Measurements from ENCODE around the gene NCAM1.

The NCAM1 gene

DNA sequence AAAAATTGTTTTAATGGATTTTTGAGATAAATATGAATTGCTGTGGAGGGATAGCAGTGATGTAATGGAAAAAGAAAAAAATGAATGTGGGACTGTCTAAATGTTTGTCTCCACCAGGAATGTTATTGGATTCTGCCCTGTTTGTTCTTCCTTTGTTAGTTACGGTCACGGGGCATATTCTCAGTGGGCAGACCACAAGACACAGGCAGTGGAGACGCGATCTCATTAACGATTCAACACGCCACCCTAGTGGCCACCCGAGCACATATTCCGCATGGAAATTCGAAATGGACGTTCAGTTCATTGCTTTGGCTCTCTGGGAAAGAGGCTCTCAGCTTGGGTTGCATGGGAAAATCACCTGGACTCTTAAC, 201.4 kb downstream of the NCAM1 start:
- no peak overlapping the region for H3K27ac ChIP-seq
- TF ChIP-seq ZFX (IDR thresholded peaks at IDR 0.05; ENCODE audit: borderline replicate concordance): no peak
- TF ChIP-seq, protein P1, sequence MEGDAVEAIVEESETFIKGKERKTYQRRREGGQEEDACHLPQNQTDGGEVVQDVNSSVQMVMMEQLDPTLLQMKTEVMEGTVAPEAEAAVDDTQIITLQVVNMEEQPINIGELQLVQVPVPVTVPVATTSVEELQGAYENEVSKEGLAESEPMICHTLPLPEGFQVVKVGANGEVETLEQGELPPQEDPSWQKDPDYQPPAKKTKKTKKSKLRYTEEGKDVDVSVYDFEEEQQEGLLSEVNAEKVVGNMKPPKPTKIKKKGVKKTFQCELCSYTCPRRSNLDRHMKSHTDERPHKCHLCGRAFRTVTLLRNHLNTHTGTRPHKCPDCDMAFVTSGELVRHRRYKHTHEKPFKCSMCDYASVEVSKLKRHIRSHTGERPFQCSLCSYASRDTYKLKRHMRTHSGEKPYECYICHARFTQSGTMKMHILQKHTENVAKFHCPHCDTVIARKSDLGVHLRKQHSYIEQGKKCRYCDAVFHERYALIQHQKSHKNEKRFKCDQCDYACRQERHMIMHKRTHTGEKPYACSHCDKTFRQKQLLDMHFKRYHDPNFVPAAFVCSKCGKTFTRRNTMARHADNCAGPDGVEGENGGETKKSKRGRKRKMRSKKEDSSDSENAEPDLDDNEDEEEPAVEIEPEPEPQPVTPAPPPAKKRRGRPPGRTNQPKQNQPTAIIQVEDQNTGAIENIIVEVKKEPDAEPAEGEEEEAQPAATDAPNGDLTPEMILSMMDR (IDR thresholded peaks at IDR 0.05): peak; percentile 22; the same call in 1 of the 2 replicates

DNA sequence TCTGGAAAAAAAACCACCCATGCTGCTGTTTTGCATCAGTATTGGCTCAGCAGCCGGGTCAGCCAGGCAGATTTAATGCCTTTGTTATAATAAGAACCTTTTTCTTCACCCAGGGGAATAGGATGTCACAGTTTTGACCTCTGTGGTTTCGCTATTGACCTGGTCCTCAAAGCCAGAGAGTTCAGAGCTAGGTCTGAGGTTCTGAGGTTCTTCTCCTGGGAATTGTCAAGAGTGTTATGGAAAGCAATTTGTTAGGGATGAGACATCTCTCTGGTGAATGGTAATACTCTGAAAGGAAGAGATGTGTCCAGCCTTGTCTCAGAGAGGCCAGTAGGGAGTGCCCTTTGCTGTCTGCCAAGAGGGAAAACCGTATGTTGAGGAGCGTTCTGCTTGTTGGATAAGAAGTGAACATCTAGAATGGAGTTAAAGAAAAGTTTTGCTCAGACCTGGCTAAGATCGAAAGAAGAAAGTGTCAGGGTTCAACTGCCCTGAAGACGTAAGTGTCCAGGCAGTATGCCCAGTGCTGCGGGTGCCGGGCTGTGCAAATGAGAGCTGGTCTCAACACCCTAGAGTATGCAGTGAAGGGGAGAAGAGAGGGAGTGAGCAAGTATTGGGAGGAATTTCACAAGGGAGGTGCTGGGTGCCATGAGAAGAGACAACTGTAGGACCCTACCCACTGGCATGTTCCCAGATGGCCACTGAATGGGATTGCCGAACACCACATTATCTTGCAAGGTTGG, 202.2 kb downstream of the NCAM1 start:
- TF ChIP-seq, protein P1 (IDR thresholded peaks at IDR 0.05): no peak
- no peak for TF ChIP-seq ZFX (IDR thresholded peaks at IDR 0.05; ENCODE audit: borderline replicate concordance)
- H3K27ac ChIP-seq: no peak overlapping the region

DNA sequence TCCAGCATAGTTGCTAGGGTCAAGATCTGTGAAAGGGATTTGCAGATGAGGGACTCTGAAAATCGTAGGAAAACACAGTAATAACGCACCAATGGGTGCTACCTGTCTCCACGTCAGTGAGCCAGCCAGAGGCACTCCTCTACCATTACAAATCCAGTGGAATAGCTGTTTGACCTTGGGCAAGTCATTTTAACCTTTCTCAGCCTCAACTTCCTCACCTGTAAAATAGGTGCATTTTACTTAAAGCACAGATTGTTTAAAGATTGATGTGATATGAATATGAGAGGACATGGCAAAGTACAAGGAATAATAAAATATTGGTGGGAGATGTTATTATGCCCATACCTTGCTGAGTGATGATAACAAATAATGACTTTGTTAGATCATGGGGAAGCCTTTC, 205.1 kb downstream of the NCAM1 start:
- no peak overlapping the region for H3K27ac ChIP-seq
- TF ChIP-seq, protein P1 (IDR thresholded peaks at IDR 0.05): no peak
- no peak for TF ChIP-seq ZFX (IDR thresholded peaks at IDR 0.05; ENCODE audit: borderline replicate concordance)

DNA sequence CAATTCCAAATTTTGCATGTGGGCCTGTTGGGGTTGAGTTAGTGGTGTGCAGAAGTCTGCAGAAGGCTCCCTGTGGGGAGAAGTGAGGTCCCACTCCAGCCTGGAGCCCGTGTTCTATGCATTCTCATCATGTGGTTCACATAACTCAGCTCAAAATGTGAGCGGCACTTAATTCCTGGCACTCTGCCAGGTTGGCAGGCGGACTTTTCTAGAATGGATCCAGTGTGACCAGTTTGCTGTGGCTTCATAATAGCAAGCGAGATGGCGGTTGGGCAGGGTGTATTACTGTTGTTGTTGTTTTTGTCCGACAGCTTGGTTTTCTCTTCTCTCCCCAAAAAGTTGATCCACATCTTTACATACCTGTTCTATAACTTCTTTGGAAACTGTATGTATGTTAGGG, 206.4 kb downstream of the NCAM1 start:
- TF ChIP-seq, protein P1 (IDR thresholded peaks at IDR 0.05): no peak
- no peak for TF ChIP-seq ZFX (IDR thresholded peaks at IDR 0.05; ENCODE audit: borderline replicate concordance)
- H3K27ac ChIP-seq: no peak overlapping the region

DNA sequence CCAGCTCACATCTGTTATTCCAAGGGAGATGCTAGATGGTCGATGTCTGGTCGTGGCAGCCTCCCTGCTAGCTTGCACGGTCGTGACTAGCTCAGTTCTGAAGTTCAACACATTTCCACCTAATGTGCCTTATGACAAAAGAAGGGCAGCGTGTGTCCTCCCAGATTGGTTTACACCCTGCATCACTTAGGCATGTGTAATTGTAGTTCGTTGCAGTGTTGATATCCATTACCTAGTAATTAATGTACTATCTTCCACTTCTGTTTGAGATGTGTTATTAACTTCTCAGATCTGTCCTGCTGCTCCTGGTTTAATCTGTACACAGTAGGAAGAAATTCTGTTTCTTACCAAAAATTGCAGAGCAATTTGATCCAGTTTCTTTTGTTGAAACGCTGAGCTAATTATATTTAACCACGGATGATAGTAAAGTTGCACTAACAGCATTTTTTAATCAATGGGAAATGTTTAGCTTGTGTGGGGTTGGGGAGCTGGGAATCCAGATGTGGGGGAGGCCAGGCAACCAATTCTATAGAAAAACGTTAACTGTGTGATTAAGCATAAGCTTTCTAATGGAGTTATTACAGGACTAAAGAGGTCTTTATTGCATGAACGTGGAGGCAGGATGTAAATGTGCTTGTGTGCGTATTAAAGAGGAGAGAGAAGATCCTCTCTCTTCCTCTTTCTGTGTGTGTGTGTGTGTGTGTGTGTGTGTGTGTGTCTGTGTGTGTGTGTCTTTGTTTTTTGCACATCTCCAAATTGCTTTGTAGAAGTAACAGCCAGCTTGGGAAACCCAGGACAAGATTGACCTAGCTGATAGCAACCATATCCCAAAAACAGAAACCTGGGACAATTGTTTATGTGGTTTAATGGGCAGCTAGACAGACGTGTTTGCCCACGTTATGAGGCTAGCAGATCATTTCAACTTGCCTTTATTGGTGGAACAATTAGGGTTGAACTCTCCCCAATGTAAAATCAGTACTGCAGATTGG, 207.4 kb downstream of the NCAM1 start:
- no peak overlapping the region for H3K27ac ChIP-seq

DNA sequence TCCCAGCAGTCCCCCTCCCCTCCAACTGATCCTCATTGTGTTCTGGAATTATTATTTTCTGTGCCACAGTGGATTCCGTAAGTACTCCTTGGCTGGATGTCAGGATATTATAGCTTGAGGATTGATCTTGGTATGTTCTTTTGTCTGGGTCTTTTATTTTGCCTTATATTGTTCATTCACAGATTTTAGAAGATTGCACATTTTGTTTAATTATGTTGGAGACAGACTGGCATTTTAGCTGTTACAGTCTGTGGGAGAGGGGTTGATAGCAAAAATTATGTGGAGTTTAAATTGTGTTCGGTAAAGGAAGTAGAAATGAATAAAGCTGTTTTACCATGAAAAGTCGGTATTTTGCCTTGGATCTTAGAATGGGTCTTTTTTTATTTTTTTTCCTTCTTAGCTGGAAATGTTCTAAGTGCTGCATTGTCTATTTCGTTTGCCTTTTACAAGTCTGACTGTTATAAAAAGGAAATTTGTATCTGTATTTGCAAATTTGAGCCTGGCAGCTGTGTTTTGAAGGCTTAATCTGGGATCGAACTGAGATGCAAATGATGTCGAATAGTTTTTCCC, 211.2 kb downstream of the NCAM1 start:
- no peak overlapping the region for H3K27ac ChIP-seq
- no peak for TF ChIP-seq ZFX (IDR thresholded peaks at IDR 0.05; ENCODE audit: borderline replicate concordance)
- TF ChIP-seq, protein P1 (IDR thresholded peaks at IDR 0.05): no peak

More for the DNA sequence above, 207.4 kb downstream of the NCAM1 start:
- TF ChIP-seq, protein P1 (IDR thresholded peaks at IDR 0.05): no peak
- TF ChIP-seq ZFX (IDR thresholded peaks at IDR 0.05; ENCODE audit: borderline replicate concordance): no peak

Measured in 22Rv1 (cell line).